MG63 (cell line): ENCODE measurements around the gene GEMIN8. TPM values are rescaled to one million over a fixed set of nuclear protein-coding genes. Genes with fewer than 3 reads are reported as not detected.

Experiments used
- DNase-seq: peaks from one replicate; pipeline ENCODE4 v3.0.0-alpha.2; 2020
- H3K27me3 ChIP-seq: fragments of 250-450 bp; sonication (Bioruptor Pico); 2 replicates; pipeline ENCODE4 v1.5.1; 2020; ENCODE audit warnings: mild to moderate bottlenecking, moderate library complexity
- H3K36me3 ChIP-seq: fragments of 250-450 bp; sonication (Bioruptor Pico); 2 replicates; pipeline ENCODE4 v1.5.1; 2020; ENCODE audit warnings: mild to moderate bottlenecking, moderate library complexity
- H3K4me3 ChIP-seq: fragments of 250-450 bp; sonication (Bioruptor Pico); 2 replicates; pipeline ENCODE4 v1.5.1; 2020; ENCODE audit warnings: mild to moderate bottlenecking, moderate library complexity
- H3K9me3 ChIP-seq: fragments of 250-450 bp; sonication (Bioruptor Pico); 2 replicates; pipeline ENCODE4 v1.5.1; 2020; ENCODE audit warnings: mild to moderate bottlenecking, moderate library complexity
- total RNA-seq: library from RNA; depleted of rRNA; stranded (reverse); fragments of >200 nt; shearing (Covaris generic); gene quantifications from 2 replicates; pipeline ENCODE4 v1.2.3, GENCODE V29; 2014; ENCODE audit warnings: low replicate concordance; rRNA removed

GEMIN8 gene
- total RNA-seq, 1 experiment from 2014 or later = 14.6 TPM

- Histone ChIP-seq H3K4me3 (no peak overlapping the region), H3K9me3 (no peaks in the 10 kb centered on the region)
Measured at GRCh38 chrX:13985697-13986435, 43.8 kb downstream of the GEMIN8 start.

DNA sequence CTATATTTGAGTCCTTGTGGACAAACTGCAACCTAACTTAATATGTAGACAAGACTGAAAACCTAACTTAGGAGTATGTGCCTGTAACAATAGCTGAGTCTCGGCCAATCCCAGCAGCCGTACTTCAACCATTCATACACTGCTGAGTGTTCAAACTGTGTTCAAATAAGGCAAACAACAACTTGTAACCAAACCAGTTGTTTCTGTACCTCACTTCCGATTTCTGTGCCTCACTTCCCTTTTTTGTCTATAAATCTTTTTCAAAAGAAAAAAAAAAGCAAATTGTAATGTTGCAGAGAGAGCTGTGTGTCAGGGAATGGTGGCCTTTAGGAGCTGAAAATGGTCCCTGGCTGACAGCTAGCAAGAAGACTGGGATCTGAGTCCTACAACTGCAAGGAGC lies 46.0 kb downstream of the GEMIN8 start:
- no peaks in the 10 kb centered on the region for H3K27me3 ChIP-seq
- no peak for DNase-seq
- no peaks in the 10 kb centered on the region for H3K9me3 ChIP-seq
- H3K36me3 ChIP-seq = no peaks in the 10 kb centered on the region
- H3K4me3 ChIP-seq = no peak overlapping the region

More at GRCh38 chrX:13985697-13986435, 43.8 kb downstream of the GEMIN8 start:
- Histone ChIP-seq H3K36me3 (no peaks in the 10 kb centered on the region), H3K27me3 (no peaks in the 10 kb centered on the region)
- DNase-seq = no peak

- H3K9me3 ChIP-seq = no peaks in the 10 kb centered on the region
- H3K4me3 ChIP-seq = no peak overlapping the region
- no peaks in the 10 kb centered on the region for H3K27me3 ChIP-seq
- DNase-seq = no peak
- H3K36me3 ChIP-seq = no peaks in the 10 kb centered on the region
Measured at GRCh38 chrX:13968198-13968597, 61.5 kb downstream of the GEMIN8 start.

- Histone ChIP-seq H3K9me3 (no peaks in the 10 kb centered on the region), H3K4me3 (no peak overlapping the region), H3K36me3 (no peaks in the 10 kb centered on the region), H3K27me3 (no peaks in the 10 kb centered on the region)
- DNase-seq = no peak
Measured at GRCh38 chrX:13967636-13968035, 62.1 kb downstream of the GEMIN8 start.

DNA sequence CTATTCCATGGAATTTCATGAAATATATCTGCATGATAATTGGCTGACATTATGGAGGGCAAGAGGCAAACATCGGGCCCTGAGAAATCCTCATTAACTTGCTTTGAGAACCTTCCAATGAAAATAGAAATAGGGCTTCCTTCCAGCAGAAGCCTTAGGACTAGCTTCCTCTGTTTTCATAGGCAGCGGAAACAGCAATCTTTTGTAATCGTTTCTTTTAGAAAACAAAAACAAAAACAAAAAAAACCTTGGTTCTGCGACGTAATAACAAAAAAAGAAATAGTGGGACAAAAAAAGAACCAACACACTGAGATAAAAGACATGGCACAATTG lies 62.9 kb downstream of the GEMIN8 start:
- Histone ChIP-seq H3K27me3 (no peaks in the 10 kb centered on the region), H3K9me3 (no peaks in the 10 kb centered on the region), H3K36me3 (no peaks in the 10 kb centered on the region), H3K4me3 (no peak overlapping the region)
- no peak for DNase-seq

DNA sequence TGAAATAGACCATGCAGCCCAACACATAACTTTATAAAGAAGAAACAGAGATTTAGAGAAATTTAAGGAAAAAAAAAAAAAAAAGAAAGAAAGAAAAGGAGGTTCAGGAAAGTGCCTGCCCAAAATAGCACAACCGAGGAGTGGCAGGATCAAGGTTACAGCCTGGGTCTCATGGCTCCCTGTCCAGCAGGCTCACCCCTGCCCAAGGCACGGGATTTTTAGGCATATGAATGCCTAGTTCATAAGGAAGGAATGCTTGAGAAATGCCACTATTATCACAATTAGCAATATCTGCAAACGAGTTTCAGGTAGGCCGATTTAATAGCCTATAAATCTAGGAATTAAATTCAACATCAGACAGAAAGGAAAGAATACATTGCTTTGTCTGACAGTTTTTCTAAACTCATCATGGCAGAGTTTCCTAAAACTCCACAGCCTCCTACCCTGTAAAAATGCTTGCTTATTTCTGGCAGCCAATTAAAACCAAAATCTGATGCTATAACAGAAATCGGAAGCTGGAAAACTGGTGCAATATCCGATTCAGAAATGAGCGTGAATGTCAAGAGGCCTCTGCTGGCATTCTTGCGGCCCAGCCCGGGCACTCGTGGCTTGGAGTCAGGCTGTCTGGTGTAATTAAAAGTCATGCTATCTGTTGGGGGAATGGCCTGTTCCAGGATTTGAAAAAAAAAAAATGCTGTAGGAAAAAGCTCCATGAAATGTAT lies 63.5 kb downstream of the GEMIN8 start:
- no peak for DNase-seq
- Histone ChIP-seq H3K36me3 (no peaks in the 10 kb centered on the region), H3K4me3 (no peak overlapping the region), H3K27me3 (no peaks in the 10 kb centered on the region), H3K9me3 (no peaks in the 10 kb centered on the region)

- H3K9me3 ChIP-seq = no peaks in the 10 kb centered on the region
- no peak overlapping the region for H3K4me3 ChIP-seq
- H3K27me3 ChIP-seq = no peaks in the 10 kb centered on the region
- no peak for DNase-seq
- H3K36me3 ChIP-seq = no peaks in the 10 kb centered on the region
Measured at GRCh38 chrX:13965531-13965930, 64.2 kb downstream of the GEMIN8 start.

DNA sequence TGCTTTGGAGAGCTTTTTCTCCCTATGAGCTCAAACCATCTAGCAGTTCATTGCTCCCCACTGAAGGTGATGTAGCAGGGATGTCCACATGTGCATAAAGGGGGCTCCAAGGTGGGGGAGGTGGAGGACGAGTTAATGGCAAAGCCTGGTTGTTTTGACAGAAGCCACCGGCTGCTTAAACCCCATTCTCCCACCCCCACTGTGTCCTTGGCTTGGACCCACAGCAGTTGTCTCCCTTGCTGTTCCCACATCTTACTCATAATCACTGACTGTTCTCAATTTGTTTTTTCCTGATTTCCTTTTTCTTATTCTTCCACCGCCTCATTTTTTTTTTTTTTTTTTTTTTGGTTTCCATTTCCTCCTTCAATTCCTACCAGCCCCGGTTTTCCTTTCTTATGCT lies 72.7 kb downstream of the GEMIN8 start:
- DNase-seq = no peak
- Histone ChIP-seq H3K36me3 (no peaks in the 10 kb centered on the region), H3K4me3 (no peak overlapping the region), H3K27me3 (no peaks in the 10 kb centered on the region), H3K9me3 (no peaks in the 10 kb centered on the region)

Other genes starting within 250 kb of the GEMIN8 start
- gene GPM6B, start 212.8 kb downstream of the GEMIN8 start, total RNA-seq = 0.16 TPM in 1 of 2 replicates, not detected in the other